Sciatic nerve (tissue), 1 donor: ENCODE results near the gene APCDD1. TPM values are rescaled to one million over a fixed set of nuclear protein-coding genes. Genes with fewer than 3 reads are reported as not detected.

ENCODE experiments used
- total RNA-seq: library from RNA; stranded (reverse); fragmentation: NEBNext Ultra II Directional; extraction: Animal tissue kit (Norgen Biotek cat#: 25700); gene quantifications from one replicate; pipeline ENCODE4 v1.2.1, GENCODE V29; 2021
- donor health status: DM: no; HTN: no; CAD: no.

The APCDD1 gene
- total RNA-seq, 1 donor from 2014 or later, result 43.1 TPM

Other genes with a start within 250 kb of the APCDD1 start
- 40.0 TPM for gene NAPG, start 71.4 kb downstream of the APCDD1 start, total RNA-seq